BE2C (cell line): ENCODE data around the gene CAPN15.
"Not testable (repeated sequence)": the region's sequence is repeated elsewhere in the genome, so short reads cannot be mapped to it uniquely, and the experiment has no call there.

ENCODE experiments used
- DNase-seq: peaks from one replicate; pipeline ENCODE4 v3.0.0-alpha.2; 2020
- H3K27me3 ChIP-seq: fragments of 250-450 bp; sonication (Bioruptor Pico); 2 replicates; pipeline ENCODE4 v1.5.1; 2020; ENCODE audit warnings: mild to moderate bottlenecking
- H3K36me3 ChIP-seq: fragments of 250-450 bp; sonication (Bioruptor Pico); 2 replicates; pipeline ENCODE4 v1.5.1; 2020; ENCODE audit warnings: mild to moderate bottlenecking
- H3K4me1 ChIP-seq: fragments of 250-450 bp; sonication (Bioruptor Pico); 2 replicates; pipeline ENCODE4 v1.5.1; 2020
- H3K4me3 ChIP-seq: 2 replicates; pipeline ENCODE4 v1.5.1; 2011; ENCODE audit warnings: low read depth, low read length
- H3K9me3 ChIP-seq: fragments of 250-450 bp; sonication (Bioruptor Pico); 2 replicates; pipeline ENCODE4 v1.5.1; 2020
- TF ChIP-seq, protein P1 (sequence below): IDR thresholded peaks from 2 replicates; pipeline ENCODE4 v1.5.1; 2012; ENCODE audit warnings: mild to moderate bottlenecking, low read depth, low read length

CAPN15 gene

DNA sequence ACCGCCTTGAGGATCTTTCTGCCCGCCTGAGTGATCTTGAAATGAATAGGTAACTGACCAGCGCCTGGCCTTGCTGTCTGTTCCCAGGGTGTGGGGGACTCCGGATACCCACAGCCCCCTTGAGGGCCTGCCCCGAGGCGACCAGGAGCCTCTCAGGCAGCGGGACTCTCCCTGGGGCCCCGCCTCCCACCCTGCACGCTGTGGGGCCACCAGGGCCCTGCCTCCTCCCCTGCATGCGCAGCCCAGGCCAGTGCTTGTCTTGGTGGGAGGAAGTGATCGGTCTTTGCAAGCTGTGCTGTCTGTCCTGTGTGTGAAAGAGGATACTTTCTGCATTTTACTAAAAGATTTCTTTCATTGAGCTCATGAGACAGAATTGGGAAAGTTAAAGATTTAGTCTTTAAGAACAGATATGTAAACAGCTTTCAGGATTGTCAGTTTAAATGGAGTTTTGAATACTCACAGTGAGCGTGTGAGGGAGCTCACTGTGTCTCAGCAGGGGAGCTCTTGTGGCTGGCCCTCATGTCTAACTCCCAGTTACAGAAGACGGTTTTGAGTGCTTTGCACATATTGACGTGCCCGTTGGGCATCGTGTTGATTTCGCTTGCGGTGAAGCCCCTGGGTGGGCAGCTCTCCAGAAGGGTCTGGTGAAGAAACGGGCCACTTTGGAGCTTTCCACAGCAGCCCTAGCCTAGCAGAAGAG is 36.1 kb upstream of the CAPN15 start:
- Histone ChIP-seq H3K36me3 (peaks cover 4% of the 10 kb centered on the region; the same call in 1 of the 2 replicates), H3K4me3 (no peak overlapping the region), H3K27me3 (no peaks in the 10 kb centered on the region), H3K9me3 (no peaks in the 10 kb centered on the region), H3K4me1 (no peaks in the 10 kb centered on the region)
- TF ChIP-seq, protein P1, sequence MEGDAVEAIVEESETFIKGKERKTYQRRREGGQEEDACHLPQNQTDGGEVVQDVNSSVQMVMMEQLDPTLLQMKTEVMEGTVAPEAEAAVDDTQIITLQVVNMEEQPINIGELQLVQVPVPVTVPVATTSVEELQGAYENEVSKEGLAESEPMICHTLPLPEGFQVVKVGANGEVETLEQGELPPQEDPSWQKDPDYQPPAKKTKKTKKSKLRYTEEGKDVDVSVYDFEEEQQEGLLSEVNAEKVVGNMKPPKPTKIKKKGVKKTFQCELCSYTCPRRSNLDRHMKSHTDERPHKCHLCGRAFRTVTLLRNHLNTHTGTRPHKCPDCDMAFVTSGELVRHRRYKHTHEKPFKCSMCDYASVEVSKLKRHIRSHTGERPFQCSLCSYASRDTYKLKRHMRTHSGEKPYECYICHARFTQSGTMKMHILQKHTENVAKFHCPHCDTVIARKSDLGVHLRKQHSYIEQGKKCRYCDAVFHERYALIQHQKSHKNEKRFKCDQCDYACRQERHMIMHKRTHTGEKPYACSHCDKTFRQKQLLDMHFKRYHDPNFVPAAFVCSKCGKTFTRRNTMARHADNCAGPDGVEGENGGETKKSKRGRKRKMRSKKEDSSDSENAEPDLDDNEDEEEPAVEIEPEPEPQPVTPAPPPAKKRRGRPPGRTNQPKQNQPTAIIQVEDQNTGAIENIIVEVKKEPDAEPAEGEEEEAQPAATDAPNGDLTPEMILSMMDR = no peak
- DNase-seq = no peak

DNA sequence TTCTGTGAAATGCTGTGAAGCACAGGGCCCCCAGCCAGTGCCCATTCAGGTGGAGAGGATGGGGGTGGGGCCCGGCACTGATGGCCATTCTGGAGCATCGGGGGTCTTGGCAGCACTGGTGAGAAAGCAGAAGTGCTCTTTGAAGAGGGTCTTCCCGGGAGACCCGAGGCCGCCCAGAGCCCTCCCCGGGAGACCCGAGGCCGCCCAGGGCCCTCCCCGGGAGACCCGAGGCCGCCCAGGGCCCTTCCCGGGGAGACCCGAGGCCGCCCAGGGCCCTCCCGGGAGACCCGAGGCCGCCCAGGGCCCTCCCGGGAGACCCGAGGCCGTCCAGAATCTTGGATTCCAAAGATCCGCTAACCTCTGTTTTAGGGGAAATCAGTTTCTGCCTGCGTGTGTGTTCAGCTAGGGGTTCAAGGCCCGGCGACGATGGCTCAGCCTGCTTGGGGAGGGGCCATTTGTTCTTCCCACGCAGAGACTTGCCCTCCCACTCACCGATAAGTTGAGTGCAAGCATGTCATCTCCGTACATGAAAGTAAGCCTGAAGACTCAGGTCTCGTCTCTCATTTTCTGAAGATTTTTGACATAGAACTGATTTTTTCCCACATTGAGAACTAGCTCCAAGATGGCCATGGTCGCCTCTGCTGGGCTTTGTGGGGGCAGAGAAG is 35.2 kb upstream of the CAPN15 start:
- DNase-seq = no peak
- TF ChIP-seq, protein P1 = no peak
- H3K4me1 ChIP-seq = no peaks in the 10 kb centered on the region
- no peaks in the 10 kb centered on the region for H3K27me3 ChIP-seq
- H3K4me3 ChIP-seq = no peak overlapping the region
- H3K9me3 ChIP-seq = no peaks in the 10 kb centered on the region
- H3K36me3 ChIP-seq = peaks cover 4% of the 10 kb centered on the region; the same call in 1 of the 2 replicates

DNA sequence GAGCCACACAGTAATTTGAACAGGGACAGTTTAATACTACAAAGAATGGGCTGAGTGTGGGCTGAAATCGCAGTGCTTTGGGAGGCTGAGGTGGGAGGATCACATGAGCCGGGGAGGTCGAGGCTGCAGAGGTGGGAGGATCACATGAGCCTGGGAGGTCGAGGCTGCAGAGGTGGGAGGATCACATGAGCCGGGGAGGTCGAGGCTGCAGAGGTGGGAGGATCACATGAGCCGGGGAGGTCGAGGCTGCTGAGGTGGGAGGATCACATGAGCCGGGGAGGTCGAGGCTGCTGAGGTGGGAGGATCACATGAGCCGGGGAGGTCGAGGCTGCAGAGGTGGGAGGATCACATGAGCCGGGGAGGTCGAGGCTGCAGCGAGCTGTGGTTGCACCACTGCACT is 32.8 kb upstream of the CAPN15 start:
- not testable (repeated sequence) for H3K9me3 ChIP-seq, H3K4me1 ChIP-seq, H3K4me3 ChIP-seq, H3K27me3 ChIP-seq, H3K36me3 ChIP-seq, DNase-seq

DNA sequence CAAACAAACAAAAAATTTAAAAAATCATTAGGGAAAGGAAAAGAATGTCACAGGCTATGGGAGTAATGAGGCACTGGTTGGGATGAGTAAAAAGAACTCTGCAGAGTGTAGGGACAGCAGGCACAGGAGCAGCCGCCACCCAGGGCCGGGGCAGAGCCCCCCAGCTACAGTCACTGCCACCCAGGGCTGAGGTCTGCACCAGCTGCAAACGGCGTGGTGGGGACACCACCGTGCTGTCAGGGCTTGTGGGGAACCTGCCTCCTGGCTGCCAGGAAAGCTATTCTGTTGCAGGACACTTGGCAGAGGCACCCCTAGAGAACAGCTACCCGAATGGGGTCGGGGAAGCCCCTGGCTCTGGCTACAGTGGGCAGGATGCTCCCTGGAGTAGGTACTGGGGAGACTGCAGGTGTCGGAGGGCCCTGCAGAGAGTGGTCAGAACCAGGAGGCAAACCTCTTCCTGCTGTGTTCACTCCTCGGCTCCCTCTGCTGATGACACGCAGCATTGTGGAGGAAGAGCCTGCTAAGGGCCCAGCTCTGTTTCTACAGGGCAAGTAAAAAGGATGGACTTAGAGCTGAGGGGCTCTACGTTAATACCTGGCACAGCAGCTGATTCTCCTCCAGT is 32.3 kb upstream of the CAPN15 start:
- H3K4me1 ChIP-seq = no peaks in the 10 kb centered on the region
- no peaks in the 10 kb centered on the region for H3K9me3 ChIP-seq
- H3K27me3 ChIP-seq = no peaks in the 10 kb centered on the region
- peak; percentile 67 for DNase-seq
- no peaks in the 10 kb centered on the region for H3K36me3 ChIP-seq
- no peak overlapping the region for H3K4me3 ChIP-seq
- TF ChIP-seq, protein P1 = peak; percentile 76

DNA sequence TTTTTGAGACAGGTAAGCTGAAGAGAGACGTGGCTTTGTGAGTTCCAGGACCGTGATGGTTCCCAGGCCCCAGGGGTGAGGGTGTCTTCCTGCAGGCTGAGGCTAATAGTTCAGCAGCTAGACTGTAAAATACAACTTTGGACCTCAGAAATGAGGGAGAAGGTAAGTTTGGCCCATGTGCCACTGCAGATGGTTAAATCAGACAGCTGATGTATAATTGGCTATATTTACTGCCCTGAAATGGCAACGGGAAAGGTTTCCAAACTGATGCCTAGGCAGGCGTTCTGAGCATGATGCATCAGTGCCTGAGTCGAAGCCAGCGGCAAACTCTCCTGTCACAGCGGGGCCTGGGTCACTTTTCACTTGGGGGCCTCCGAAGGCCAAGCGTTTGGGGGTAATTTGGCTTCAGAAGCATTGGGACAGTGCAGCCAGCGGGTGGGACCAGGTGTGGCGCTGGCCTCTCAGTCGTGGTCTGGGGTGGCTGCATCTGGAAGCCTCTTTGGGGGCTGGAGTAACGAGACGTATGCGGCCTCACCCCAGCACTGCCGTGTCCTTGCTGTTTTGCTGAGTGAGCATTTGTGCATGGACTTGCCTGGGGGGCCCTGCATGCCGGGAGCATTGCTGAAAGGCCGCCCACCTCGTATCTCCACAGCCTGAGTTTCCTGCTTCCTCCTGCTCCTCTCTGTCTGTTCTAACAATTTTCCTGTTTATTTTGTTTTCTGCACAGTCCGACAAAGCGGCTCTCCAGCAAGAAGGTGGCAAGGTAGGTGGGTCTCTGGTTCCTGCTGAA is 31.2 kb upstream of the CAPN15 start:
- TF ChIP-seq, protein P1 = no peak
- Histone ChIP-seq H3K9me3 (no peaks in the 10 kb centered on the region), H3K4me1 (no peaks in the 10 kb centered on the region), H3K4me3 (no peak overlapping the region), H3K27me3 (no peaks in the 10 kb centered on the region), H3K36me3 (no peaks in the 10 kb centered on the region)
- no peak for DNase-seq

DNA sequence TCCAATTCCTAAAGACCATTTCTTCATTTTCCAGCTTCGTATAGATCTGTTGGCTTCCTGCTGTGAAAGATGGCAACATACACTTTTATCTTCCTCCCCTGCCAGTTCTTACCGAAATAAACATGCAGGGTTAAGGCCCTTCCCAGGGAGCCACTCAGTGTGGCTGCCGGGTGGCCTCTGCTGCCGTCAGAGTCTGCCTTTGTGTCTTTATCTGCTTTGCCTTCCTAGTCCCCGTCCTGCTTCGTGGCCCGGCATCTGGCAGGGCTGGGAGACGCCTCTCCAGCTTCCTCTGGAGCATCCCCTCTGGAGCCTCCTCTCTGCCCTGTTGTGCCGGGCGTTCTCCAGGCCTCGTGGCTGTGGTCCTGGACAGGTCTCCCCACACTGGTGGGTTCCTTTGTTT is 30.3 kb upstream of the CAPN15 start:
- H3K27me3 ChIP-seq = no peaks in the 10 kb centered on the region
- TF ChIP-seq, protein P1 = no peak
- H3K4me1 ChIP-seq = no peaks in the 10 kb centered on the region

More for the DNA sequence above, 30.3 kb upstream of the CAPN15 start:
- no peaks in the 10 kb centered on the region for H3K9me3 ChIP-seq
- no peak for DNase-seq
- no peaks in the 10 kb centered on the region for H3K36me3 ChIP-seq
- no peak overlapping the region for H3K4me3 ChIP-seq
